Natural killer cell (primary cell): Measurements from ENCODE around the gene COX7B2. TPM values are rescaled to one million over a fixed set of nuclear protein-coding genes. Genes with fewer than 3 reads are reported as not detected.

Experiments used
- ATAC-seq, 3 donors: fragments of 150-1000 bp in 2 of 3; fragments of 200-7000 bp in 1 of 3; cut with Tn5 transposase; 1 replicate in 1 of 3; 2 replicates in 2 of 3; pipeline ENCODE4 v1.10.0; 2021; ENCODE audit warnings: mild to moderate bottlenecking in 2 of 3, moderate library complexity in 2 of 3
- DNase-seq, 2 donors: peaks; one replicate each; pipeline versions ENCODE4 v3.0.0 to v3.0.0-alpha.2; 2013 to 2021; ENCODE audit warnings: mixed read lengths in 1 of 2
- H3K27ac ChIP-seq: one replicate; pipeline ENCODE4 v1.5.1; 2013; ENCODE audit warnings: mild to moderate bottlenecking, low read length
- H3K27me3 ChIP-seq: one replicate; pipeline ENCODE4 v1.6.1; 2013; ENCODE audit warnings: low read length; ENCODE audit not compliant: control insufficient read depth, insufficient read depth
- H3K36me3 ChIP-seq: one replicate; pipeline ENCODE4 v1.6.1; 2013; ENCODE audit warnings: low read length; ENCODE audit not compliant: control insufficient read depth, insufficient read depth
- H3K4me1 ChIP-seq: one replicate; pipeline ENCODE4 v1.6.1; 2013; ENCODE audit warnings: low read length; ENCODE audit not compliant: control insufficient read depth, insufficient read depth
- H3K4me3 ChIP-seq: one replicate; pipeline ENCODE4 v1.5.1; 2013; ENCODE audit warnings: low read length
- H3K9me3 ChIP-seq: one replicate; pipeline ENCODE4 v1.6.1; 2013; ENCODE audit warnings: low read length; ENCODE audit not compliant: control insufficient read depth, insufficient read depth
- H3K27ac Mint-ChIP-seq, 2 donors: one replicate each; pipeline ENCODE4 v1.8.0; 2022; ENCODE audit warnings: mild to moderate bottlenecking in 2 of 2, mixed read lengths in 2 of 2, moderate library complexity in 1 of 2
- H3K27me3 Mint-ChIP-seq, 2 donors: one replicate each; pipeline ENCODE4 v1.8.0; 2022; ENCODE audit warnings: low read depth in 2 of 2, mixed read lengths in 2 of 2
- H3K36me3 Mint-ChIP-seq: one replicate; pipeline ENCODE4 v1.8.0; 2022; ENCODE audit warnings: mixed read lengths
- H3K4me1 Mint-ChIP-seq, 2 donors: one replicate each; pipeline ENCODE4 v1.8.0; 2022; ENCODE audit warnings: mixed read lengths in 2 of 2
- H3K4me3 Mint-ChIP-seq: one replicate; pipeline ENCODE4 v1.8.0; 2022; ENCODE audit warnings: mild to moderate bottlenecking, moderate library complexity, mixed read lengths
- H3K9me3 Mint-ChIP-seq, 2 donors: one replicate each; pipeline ENCODE4 v1.8.0; 2022; ENCODE audit warnings: mixed read lengths in 2 of 2
- WGBS: methylation state at CpG from one replicate; pipeline ENCODE4 v1.1.7; 2013; ENCODE audit warnings: missing lambda C conversion rate; ENCODE audit not compliant: insufficient coverage; 5-methylcytosine and 5-hydroxymethylcytosine counted together
- intact Hi-C: fragments of 100-400 bp; cut with micrococcal nuclease; formaldehyde crosslinking; loops from one replicate; pipeline ENCODE4 v1.14.2; 2022
- total RNA-seq, 4 donors: library from RNA; stranded (reverse); fragments of 120-200 nt in 1 of 4; gene quantifications; one replicate each; pipeline versions ENCODE4 v1.2.3 to v1.2.4, GENCODE V29; 2013 to 2022
- TF ChIP-seq, protein P1 (sequence below): fragments of 200-600 bp; IDR thresholded peaks from one replicate; pipeline ENCODE4 v1.8.0; 2022; ENCODE audit warnings: antibody characterized with exemption

COX7B2 gene
- total RNA-seq, 3 donors from 2014 or later (not counting 1 experiment from before 2014, with no cell fraction given), result not detected

DNA sequence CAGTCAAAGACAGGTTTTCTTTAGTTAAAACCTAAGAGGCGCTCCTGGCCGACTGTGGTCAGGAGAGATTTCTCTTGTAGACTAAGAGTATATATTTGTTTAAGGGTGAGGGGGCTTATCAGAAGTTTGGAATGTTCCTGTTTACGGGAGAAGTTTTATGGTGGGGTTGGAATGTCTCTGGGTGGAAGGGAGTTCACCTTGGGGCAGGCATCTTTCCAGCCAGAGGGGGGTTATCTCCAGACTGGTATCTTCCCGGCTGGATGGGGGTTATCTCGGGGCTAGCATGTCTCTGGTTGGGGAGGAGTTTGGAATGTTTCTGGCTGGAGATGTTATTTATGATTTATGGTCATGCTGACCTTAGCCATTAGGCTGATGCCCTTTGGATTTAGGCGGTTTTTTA, 116.0 kb downstream of the COX7B2 start:
- H3K4me3 Mint-ChIP-seq, result no peak overlapping the region
- Histone ChIP-seq H3K36me3 (no peaks in the 10 kb centered on the region), H3K27me3 (no peaks in the 10 kb centered on the region), H3K4me3 (no peak overlapping the region), H3K4me1 (no peaks in the 10 kb centered on the region), H3K27ac (no peak overlapping the region), H3K9me3 (no peaks in the 10 kb centered on the region)
- TF ChIP-seq, protein P1, sequence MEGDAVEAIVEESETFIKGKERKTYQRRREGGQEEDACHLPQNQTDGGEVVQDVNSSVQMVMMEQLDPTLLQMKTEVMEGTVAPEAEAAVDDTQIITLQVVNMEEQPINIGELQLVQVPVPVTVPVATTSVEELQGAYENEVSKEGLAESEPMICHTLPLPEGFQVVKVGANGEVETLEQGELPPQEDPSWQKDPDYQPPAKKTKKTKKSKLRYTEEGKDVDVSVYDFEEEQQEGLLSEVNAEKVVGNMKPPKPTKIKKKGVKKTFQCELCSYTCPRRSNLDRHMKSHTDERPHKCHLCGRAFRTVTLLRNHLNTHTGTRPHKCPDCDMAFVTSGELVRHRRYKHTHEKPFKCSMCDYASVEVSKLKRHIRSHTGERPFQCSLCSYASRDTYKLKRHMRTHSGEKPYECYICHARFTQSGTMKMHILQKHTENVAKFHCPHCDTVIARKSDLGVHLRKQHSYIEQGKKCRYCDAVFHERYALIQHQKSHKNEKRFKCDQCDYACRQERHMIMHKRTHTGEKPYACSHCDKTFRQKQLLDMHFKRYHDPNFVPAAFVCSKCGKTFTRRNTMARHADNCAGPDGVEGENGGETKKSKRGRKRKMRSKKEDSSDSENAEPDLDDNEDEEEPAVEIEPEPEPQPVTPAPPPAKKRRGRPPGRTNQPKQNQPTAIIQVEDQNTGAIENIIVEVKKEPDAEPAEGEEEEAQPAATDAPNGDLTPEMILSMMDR, result no peak
- peaks cover 3 to 9% of the 10 kb centered on the region in 2 donors for H3K9me3 Mint-ChIP-seq
- no peaks in the 10 kb centered on the region for H3K4me1 Mint-ChIP-seq
- H3K27ac Mint-ChIP-seq, result no peak overlapping the region
- 85% methylated on average over 6 of the region's 6 CpGs for WGBS
- H3K36me3 Mint-ChIP-seq, result no peaks in the 10 kb centered on the region
- ATAC-seq, result no peak
- no peak for DNase-seq
- no peaks in the 10 kb centered on the region for H3K27me3 Mint-ChIP-seq
- intact Hi-C loops, result no loop called here

DNA sequence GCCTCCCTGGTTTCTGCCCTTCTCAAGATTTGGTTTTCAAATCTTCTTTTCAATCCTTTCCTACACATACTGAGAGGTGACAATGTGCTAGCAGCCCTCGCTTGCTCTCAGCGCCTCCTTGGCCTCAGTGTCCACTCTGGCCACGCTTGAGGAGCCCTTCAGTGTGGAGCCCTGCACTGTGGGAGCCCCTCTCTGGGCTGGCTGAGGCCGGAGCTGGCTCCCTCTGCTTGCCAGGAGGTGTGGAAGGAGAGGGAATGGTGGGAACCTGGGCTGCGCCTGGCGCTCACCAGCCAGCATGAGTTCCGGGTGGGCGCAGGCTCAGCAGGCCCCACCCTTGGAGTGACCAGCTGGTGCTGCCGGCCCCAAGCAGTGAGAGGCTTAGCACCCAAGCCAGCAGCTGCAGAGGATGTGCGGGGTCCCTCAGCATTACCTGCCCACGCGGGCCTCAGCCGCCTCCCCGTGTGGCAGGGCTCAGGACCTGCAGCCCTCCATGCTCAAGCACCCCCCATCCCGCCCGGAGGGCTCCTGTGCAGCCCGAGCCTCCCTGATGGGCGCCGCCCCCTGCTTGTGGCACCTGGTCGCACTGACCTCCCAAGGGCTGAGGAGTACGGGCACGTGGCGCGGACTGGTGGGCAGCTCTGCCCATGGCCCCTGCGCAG, 127.5 kb downstream of the COX7B2 start:
- Histone ChIP-seq H3K4me3 (no peak overlapping the region), H3K27me3 (no peaks in the 10 kb centered on the region), H3K36me3 (no peaks in the 10 kb centered on the region), H3K4me1 (no peaks in the 10 kb centered on the region), H3K27ac (no peak overlapping the region), H3K9me3 (no peaks in the 10 kb centered on the region)
- H3K36me3 Mint-ChIP-seq, result no peaks in the 10 kb centered on the region
- H3K9me3 Mint-ChIP-seq, result peaks cover 0 to 3% of the 10 kb centered on the region in 2 donors
- intact Hi-C loops, result no loop called here
- DNase-seq (no peak), ATAC-seq (no peak)
- TF ChIP-seq, protein P1, result no peak
- no peaks in the 10 kb centered on the region for H3K27me3 Mint-ChIP-seq
- no peaks in the 10 kb centered on the region for H3K4me1 Mint-ChIP-seq
- WGBS, result 91% methylated on average over 25 of the region's 25 CpGs
- no peak overlapping the region for H3K27ac Mint-ChIP-seq
- no peak overlapping the region for H3K4me3 Mint-ChIP-seq

DNA sequence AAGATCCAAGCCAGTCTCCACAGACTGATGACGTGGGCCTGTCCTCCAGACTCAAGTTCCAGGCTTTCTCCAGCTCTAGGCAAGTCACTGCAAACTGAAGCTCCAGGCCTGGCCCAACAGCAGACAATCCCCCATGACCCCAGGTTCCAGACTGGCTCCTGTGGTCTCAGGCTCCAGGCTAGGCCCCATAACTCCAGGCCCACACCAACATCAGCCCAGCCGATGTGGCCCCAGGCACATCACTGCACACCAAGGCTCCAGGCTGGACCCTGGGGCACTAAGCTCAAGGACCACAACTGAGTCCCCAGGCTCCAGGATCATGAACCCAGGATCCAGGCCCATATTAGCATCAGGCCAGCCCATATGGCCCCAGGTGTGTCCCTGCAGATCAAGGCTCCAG, 143.6 kb downstream of the COX7B2 start:
- H3K9me3 ChIP-seq, result no peaks in the 10 kb centered on the region
- no peaks in the 10 kb centered on the region for H3K27me3 ChIP-seq
- DNase-seq (no peak), ATAC-seq (no peak)
- H3K4me1 ChIP-seq, result no peaks in the 10 kb centered on the region
- TF ChIP-seq, protein P1, result no peak
- no peaks in the 10 kb centered on the region for H3K36me3 Mint-ChIP-seq
- H3K27ac ChIP-seq, result no peak overlapping the region
- peaks cover 2 to 3% of the 10 kb centered on the region in 2 donors for H3K9me3 Mint-ChIP-seq
- no peak overlapping the region for H3K27ac Mint-ChIP-seq
- WGBS, result 78% methylated on average over 2 of the region's 2 CpGs
- no peak overlapping the region for H3K4me3 ChIP-seq
- H3K36me3 ChIP-seq, result no peaks in the 10 kb centered on the region
- H3K27me3 Mint-ChIP-seq, result no peaks in the 10 kb centered on the region
- H3K4me1 Mint-ChIP-seq, result no peaks in the 10 kb centered on the region
- intact Hi-C loops, result no loop called here
- H3K4me3 Mint-ChIP-seq, result no peak overlapping the region

DNA sequence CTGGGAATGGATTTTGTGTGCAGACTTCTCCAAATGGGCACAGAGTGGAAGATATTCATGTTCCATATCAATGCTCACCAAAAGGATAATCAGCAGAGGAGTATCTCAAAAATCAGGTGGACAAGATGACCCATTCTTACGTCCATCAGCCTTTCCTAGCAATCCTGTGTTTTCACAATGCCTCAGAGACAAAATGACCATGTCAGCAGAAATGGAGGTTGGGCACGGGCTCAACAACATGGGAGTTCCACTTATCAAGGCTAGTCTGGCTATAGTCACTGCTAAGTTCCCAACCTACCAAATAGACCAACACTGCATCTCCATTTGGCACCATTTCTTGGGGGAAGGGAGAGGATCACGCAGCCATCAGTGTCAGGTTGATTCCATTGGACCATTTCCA, 179.0 kb downstream of the COX7B2 start:
- Histone ChIP-seq H3K27ac (no peak overlapping the region), H3K4me1 (no peaks in the 10 kb centered on the region), H3K9me3 (peaks cover 3% of the 10 kb centered on the region), H3K27me3 (no peaks in the 10 kb centered on the region), H3K36me3 (no peaks in the 10 kb centered on the region), H3K4me3 (no peak overlapping the region)
- Mint-ChIP-seq H3K4me3 (no peak overlapping the region), H3K27me3 (no peaks in the 10 kb centered on the region), H3K9me3 (peaks cover 11 to 15% of the 10 kb centered on the region in 2 donors), H3K4me1 (no peaks in the 10 kb centered on the region), H3K27ac (no peak overlapping the region), H3K36me3 (no peaks in the 10 kb centered on the region)
- TF ChIP-seq, protein P1, result no peak
- ATAC-seq (no peak), DNase-seq (no peak)
- WGBS, result 76% methylated on average over 2 of the region's 3 CpGs
- intact Hi-C loops, result no loop called here
